Ascending aorta (tissue), 2 donors: ENCODE data around the gene MAST1. TPM values are rescaled to one million over a fixed set of nuclear protein-coding genes. Genes with fewer than 3 reads are reported as not detected.
"Not testable (repeated sequence)": the region's sequence is repeated elsewhere in the genome, so short reads cannot be mapped to it uniquely, and the experiment has no call there.

Source experiments
- DNase-seq, 2 donors: peaks; one replicate each; pipeline ENCODE4 v3.0.0-alpha.2; 2019; ENCODE audit warnings: low spot score in 2 of 2
- H3K27ac ChIP-seq, 2 donors: fragments of 200-600 bp; sonication (generic); one replicate each; pipeline ENCODE4 v1.5.1; 2016 to 2017; ENCODE audit warnings: mild to moderate bottlenecking in 1 of 2
- H3K27me3 ChIP-seq: fragments of 200-600 bp; sonication (generic); one replicate; pipeline ENCODE4 v1.5.1; 2017
- H3K36me3 ChIP-seq, 2 donors: fragments of 200-600 bp; sonication (generic); one replicate each; pipeline ENCODE4 v1.5.1; 2016
- H3K4me1 ChIP-seq, 2 donors: fragments of 200-600 bp; sonication (generic); one replicate each; pipeline ENCODE4 v1.5.1; 2016 to 2017; ENCODE audit warnings: mild to moderate bottlenecking in 1 of 2
- H3K4me3 ChIP-seq, 2 donors: fragments of 200-600 bp; sonication (generic); one replicate each; pipeline ENCODE4 v1.5.1; 2016 to 2017; ENCODE audit warnings: mild to moderate bottlenecking in 1 of 2
- H3K9me3 ChIP-seq, 2 donors: fragments of 200-600 bp; sonication (generic); one replicate each; pipeline ENCODE4 v1.5.1; 2016
- CTCF ChIP-seq, 3 experiments: fragments of 200-600 bp in 2 of 3; fragments of 450-650 bp in 1 of 3; sonication (generic) in 2 of 3; IDR thresholded peaks; one replicate each; pipeline ENCODE4 v1.5.1; 2016 to 2019; ENCODE audit warnings: antibody characterized with exemption in 3 of 3, mild to moderate bottlenecking in 1 of 3, moderate library complexity in 1 of 3
- intact Hi-C: fragments of 100-400 bp; cut with DNase I; formaldehyde crosslinking; loops from one replicate; pipeline ENCODE4 v1.15.1; 2023
- total RNA-seq: library from RNA; depleted of rRNA; stranded (reverse); fragments of >200 nt; gene quantifications from one replicate; pipeline ENCODE4 v1.1.0, GENCODE V29; 2016

Gene MAST1
- total RNA-seq, 1 donor from 2014 or later, result 2.0 TPM

GRCh38 chr19:12886969-12887747 is 48.8 kb downstream of the MAST1 start, which contains the start of gene KLF1:
KLF1 (minus strand) TSS chr19:12887201; CDS start chr19:12887140, 61 bp downstream.
- intact Hi-C loops, result no loop called here
- H3K4me1 ChIP-seq, result peaks cover 10 to 21% of the 10 kb centered on the region in 2 donors
- no peak for DNase-seq
- no peaks in the 10 kb centered on the region for H3K36me3 ChIP-seq
- H3K9me3 ChIP-seq, result no peaks in the 10 kb centered on the region
- H3K27me3 ChIP-seq, result peaks cover 13% of the 10 kb centered on the region
- no peak for TF ChIP-seq CTCF (IDR thresholded peaks at IDR 0.05)
- H3K27ac ChIP-seq, result no peak within 1 kb of the TSS
- H3K4me3 ChIP-seq, result peak within 1 kb of the TSS; percentile 31 to 54

GRCh38 chr19:12888006-12888603 is 49.8 kb downstream of the MAST1 start:
- Histone ChIP-seq H3K4me3 (no peak overlapping the region), H3K27ac (no peak overlapping the region), H3K36me3 (peaks cover 0 to under 1% of the 10 kb centered on the region in 2 donors), H3K27me3 (peaks cover 13% of the 10 kb centered on the region), H3K4me1 (peaks cover 10 to 21% of the 10 kb centered on the region in 2 donors), H3K9me3 (no peaks in the 10 kb centered on the region)
- no peak for TF ChIP-seq CTCF (IDR thresholded peaks at IDR 0.05)
- DNase-seq, result no peak
- intact Hi-C loops, result no loop called here

- H3K4me3 ChIP-seq, result peak overlapping the region in 1 of 2 donors; percentile 92
- H3K4me1 ChIP-seq, result peaks cover 10 to 15% of the 10 kb centered on the region in 2 donors
- intact Hi-C loops, result loop anchor here (1.0 to 5.0 kb wide), 2 partner anchors 47 to 153 kb away; partner anchors contain the start of genes CALR and GET3
- peaks cover 10 to 16% of the 10 kb centered on the region in 2 donors for H3K36me3 ChIP-seq
- not testable (repeated sequence) for H3K9me3 ChIP-seq, DNase-seq, H3K27me3 ChIP-seq
- peak overlapping the region; percentile 36 to 54 for H3K27ac ChIP-seq
These were observed 52.0 kb downstream of the MAST1 start for GRCh38 chr19:12890299-12890786.

- Histone ChIP-seq H3K27me3 (no peaks in the 10 kb centered on the region), H3K27ac (peak within 1 kb of the TSS; percentile 59 to 78), H3K4me1 (peaks cover 8 to 10% of the 10 kb centered on the region in 2 donors), H3K9me3 (no peaks in the 10 kb centered on the region), H3K36me3 (peaks cover 12 to 18% of the 10 kb centered on the region in 2 donors), H3K4me3 (peak within 1 kb of the TSS; percentile 77 to 92)
- TF ChIP-seq CTCF (IDR thresholded peaks at IDR 0.05), result no peak
- intact Hi-C loops, result loop anchor here (1.0 to 5.0 kb wide), 3 partner anchors 28 to 154 kb away; partner anchors contain the start of genes CALR, GET3 and SYCE2
- peak; percentile 97 to 99 for DNase-seq
These were observed 52.7 kb downstream of the MAST1 start, which contains the start of gene GCDH for GRCh38 chr19:12890787-12891552. GCDH (plus strand) TSS chr19:12891160; CDS start chr19:12891305, 145 bp downstream.

GRCh38 chr19:12891553-12892021 is 53.3 kb downstream of the MAST1 start:
- no peak for DNase-seq
- intact Hi-C loops, result loop anchor here (1.0 to 5.0 kb wide), 2 partner anchors 28 to 46 kb away; partner anchors contain the start of genes CALR and SYCE2
- Histone ChIP-seq H3K27ac (peak overlapping the region; percentile 59 to 78), H3K4me1 (peaks cover 8 to 10% of the 10 kb centered on the region in 2 donors), H3K4me3 (peak overlapping the region; percentile 77 to 92), H3K27me3 (no peaks in the 10 kb centered on the region), H3K36me3 (peaks cover 18 to 24% of the 10 kb centered on the region in 2 donors), H3K9me3 (no peaks in the 10 kb centered on the region)
- no peak for TF ChIP-seq CTCF (IDR thresholded peaks at IDR 0.05)
